Activated T-helper 9 cell treated with anti-CD3 and anti-CD28 coated beads, Interleukin-2, amount 50 U/mL, for 16 hours (primary cell): ENCODE measurements around the gene IL17REL.

Source experiments
- DNase-seq: peaks from one replicate; pipeline ENCODE4 v3.0.0-alpha.2; 2020; ENCODE audit warnings: low read depth

The IL17REL gene

GRCh38 chr22:50002791-50003190 is 9.8 kb downstream of the IL17REL start:
- no peak for DNase-seq

DNA sequence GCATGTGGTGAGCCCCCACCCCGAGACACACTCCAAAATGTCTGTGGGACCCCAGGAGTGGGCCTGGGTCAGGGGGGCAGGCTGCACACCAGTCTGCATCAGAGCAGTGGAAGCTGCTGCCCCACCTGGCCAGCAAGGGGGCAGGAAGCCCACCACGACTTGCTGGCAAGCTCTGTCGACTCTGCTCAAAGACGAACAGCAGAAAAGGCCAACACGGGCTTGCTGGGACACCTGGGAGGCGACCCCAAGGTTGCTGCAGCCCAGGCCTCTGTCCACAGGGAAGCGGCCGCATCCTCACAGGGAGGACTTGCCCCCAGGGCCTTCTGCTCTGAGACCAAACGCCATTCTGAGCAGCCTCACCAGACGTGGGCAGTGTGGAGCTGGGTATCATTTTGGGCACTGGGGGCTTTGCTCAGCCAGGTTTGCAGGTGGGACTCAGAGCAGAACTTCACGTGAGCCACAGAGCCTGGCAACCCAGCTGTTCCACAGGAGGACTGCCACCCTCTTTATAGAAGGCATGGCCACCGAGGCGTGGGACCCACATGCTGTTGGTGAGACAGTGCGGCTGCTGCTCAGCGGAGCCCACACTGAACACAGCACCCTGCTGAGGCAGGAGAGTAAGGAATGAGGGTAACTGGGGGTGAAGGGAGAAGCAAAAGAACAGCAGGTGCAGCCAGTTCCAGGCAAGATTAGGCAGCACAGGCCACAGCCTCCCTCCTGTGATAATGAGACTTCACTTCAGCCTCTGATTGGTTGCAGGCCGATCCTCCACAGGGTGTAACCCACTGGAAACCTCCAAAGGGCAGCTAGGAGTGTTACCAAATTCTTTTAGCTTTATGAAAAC is 11.0 kb downstream of the IL17REL start:
- DNase-seq = no peak

- DNase-seq = no peak
Measured at GRCh38 chr22:50000587-50001387, 11.8 kb downstream of the IL17REL start.

DNA sequence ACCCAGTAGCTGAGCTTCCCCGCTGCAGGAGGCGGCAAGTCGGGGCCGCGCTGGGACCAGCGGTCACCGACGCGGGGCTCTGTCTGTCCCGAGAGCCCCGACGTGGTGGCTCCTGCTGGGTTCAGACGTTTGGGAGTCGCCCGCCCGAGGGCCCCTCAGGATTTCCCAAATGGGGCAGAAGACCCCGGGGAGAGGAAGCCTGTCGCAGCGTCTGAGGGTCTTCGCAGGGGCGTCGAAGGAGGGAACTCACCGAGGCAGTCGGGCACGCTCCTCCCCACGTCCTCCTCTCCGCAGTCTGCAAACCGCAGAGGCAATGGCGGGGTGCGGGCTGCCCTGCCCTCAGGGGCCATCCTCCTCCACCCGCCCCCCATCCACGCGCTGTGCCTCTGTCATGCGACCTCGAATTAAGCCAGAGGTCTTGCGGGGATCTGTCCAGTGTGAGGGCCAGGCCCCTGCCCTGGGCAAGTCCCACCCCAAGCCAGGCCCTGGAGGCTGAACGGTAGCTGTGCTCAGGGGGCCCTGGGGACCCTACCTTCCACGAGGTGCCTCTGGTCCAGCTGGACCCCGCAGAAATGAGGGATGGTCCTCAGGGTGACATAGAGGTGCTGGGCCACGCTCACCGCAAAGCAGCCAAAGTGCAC is 12.5 kb downstream of the IL17REL start:
- no peak for DNase-seq

GRCh38 chr22:49999063-49999945 is 13.3 kb downstream of the IL17REL start:
- DNase-seq = no peak

DNA sequence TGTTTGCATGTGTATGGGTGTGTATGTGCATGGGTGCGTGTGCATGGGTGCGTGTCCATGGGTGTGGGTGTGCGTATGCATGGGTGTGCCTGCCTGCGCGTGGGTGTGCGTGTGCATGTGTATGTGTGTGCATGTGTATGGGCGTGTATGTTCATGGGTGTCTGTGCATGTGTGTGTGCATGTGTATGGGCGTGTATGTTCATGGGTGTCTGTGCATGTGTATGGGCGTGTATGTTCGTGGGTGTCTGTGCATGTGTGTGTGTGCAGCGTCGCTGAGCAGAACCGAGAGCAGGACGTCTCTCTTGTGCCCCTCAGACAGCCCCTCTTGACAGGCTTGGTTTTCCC is 13.9 kb downstream of the IL17REL start:
- DNase-seq = no peak

- no peak for DNase-seq
Measured at GRCh38 chr22:49997932-49998717, 14.4 kb downstream of the IL17REL start.

- DNase-seq = no peak
Measured at GRCh38 chr22:49997251-49997599, 15.3 kb downstream of the IL17REL start.

- no peak for DNase-seq
Measured at GRCh38 chr22:49996518-49997250, 15.9 kb downstream of the IL17REL start.

DNA sequence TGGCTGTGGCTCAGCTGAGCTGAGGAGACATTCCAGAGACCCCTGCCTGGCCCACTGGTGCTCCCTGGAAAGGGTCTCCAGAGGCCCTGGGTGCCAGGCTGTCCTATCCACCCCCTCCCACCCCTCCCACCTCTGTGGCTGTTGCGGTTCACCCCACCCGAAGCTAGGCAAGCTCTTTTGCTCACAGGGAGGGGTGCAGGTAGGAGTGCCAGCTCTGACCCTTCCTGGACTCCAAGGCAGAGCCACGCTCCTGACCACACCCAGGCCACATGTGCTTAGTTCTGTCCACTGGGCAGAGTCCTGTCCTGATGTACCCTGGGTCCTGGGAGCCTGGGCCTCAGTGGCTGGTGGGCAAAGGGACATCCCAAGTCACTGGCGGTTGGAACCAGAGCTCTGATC is 16.4 kb downstream of the IL17REL start:
- DNase-seq = no peak

DNA sequence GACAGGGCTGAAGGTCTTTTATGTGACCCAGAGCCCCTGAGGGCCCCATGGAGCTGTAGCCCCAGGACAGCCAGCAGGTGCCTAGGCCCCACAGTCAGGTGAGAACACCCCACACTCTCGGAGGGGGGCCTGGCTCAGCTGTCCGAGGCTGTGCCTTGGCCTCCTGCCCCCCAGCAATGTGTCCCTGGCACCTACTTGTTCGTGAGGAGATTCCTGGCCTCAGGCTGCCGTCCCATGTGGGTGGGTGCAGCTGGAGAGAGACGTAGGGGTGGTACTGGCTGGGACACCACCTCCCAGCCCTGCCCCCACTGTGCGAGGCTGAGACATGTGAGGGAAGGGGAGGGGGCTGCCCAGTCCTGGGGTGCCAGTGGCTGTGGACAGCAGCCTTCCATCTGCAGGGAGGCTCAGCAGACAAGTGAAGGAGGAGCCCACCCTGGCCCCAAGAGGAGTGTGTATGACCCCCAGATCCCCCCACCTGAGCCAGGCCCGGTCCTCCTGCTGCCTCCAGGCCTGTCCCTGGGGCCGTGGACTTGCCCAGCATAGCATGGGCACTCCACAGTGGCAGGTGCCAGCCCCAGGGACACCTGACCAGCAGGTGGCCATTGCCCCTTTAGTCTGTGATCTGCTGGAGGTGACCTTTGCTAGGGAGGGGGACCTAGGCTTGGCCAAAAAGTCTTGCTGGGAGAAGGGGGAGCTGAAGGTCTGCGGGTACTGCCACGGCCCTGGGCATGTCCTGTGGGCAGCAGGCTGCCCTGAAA is 17.0 kb downstream of the IL17REL start:
- no peak for DNase-seq

- no peak for DNase-seq
Measured at GRCh38 chr22:49995041-49995360, 17.6 kb downstream of the IL17REL start.

GRCh38 chr22:49994361-49995040 is 18.1 kb downstream of the IL17REL start:
- DNase-seq = no peak

GRCh38 chr22:49993649-49994360 is 18.8 kb downstream of the IL17REL start:
- no peak for DNase-seq

DNA sequence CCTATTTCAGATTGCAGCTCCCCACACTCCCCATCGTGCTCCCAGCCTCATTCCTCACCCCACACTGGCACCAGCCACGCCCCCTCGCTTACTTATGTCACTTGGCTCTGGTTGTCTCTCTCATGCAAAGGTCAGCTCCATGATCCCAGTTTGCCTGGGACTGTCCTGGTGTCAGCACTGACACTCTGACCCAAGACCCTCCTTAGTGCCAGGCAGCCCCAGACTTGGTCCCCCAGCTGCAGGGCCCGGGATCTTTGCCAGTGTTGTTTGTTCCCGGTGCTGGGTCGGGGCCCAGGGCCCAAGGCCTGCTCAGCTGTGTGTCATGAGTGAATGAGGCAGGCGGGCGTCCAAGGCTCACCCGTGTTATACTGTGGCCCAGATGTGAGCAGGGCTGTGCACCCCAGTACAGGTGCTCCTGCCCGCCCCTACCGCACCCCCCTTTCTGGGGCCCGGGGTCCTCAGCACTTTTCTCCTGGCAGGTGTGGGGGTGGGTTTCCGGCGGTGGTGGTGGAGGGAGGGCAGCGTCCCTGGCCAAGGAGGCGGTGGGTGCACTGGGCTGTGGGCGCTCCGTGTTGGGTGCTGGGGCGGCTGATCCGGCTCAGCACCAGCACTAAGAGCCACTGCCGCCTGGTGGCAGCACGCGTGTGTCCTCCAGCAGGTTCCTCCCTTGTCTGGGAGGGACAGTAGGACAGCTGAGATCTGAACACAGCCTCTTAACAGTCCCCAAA is 19.5 kb downstream of the IL17REL start:
- peak; percentile 59 for DNase-seq

- DNase-seq = no peak
Measured at GRCh38 chr22:49991907-49992533, 20.5 kb downstream of the IL17REL start.

DNA sequence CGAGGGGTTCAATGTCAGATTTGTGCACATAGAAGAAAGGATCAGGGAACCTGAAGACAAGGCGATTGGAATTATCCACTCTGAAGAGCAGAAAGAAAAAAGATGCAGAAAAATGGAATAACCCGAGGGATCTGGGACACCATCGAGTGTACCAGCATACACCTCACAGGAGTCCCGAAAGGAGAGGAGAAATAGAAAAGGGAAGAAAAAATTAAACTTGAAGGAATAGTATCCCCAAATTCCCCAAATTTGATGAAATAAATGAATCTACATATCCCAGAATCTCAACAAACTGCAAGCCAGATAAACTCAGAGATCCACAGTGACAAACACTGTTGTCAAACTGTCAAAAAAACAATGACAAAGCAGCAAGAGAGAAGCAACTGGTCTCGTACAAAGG is 21.4 kb downstream of the IL17REL start:
- no peak for DNase-seq
